Colonic mucosa (tissue), 4 donors: Measurements from ENCODE around the gene TSFM. TPM values are rescaled to one million over a fixed set of nuclear protein-coding genes. Genes with fewer than 3 reads are reported as not detected.
A peak's percentile ranks its signal among the peaks of the same experiment; 100 is the strongest.

Experiments used
- DNase-seq: peaks from one replicate; pipeline ENCODE4 v3.0.0-alpha.2; 2020
- H3K27ac ChIP-seq: fragments of 200-600 bp; one replicate; pipeline ENCODE4 v1.8.0; 2021
- H3K27me3 ChIP-seq: fragments of 200-600 bp; one replicate; pipeline ENCODE4 v1.8.0; 2021
- H3K36me3 ChIP-seq: fragments of 200-600 bp; one replicate; pipeline ENCODE4 v1.8.0; 2021
- H3K4me1 ChIP-seq: fragments of 200-600 bp; one replicate; pipeline ENCODE4 v1.8.0; 2021; ENCODE audit warnings: mild to moderate bottlenecking
- H3K4me3 ChIP-seq: fragments of 200-600 bp; one replicate; pipeline ENCODE4 v1.8.0; 2021
- H3K9ac ChIP-seq, 2 donors: one replicate each; pipeline ENCODE4 v1.7.0; 2013; ENCODE audit warnings: control low read depth in 2 of 2, low read depth in 2 of 2, low read length in 2 of 2
- H3K9me3 ChIP-seq: fragments of 200-600 bp; one replicate; pipeline ENCODE4 v1.8.0; 2021
- CTCF ChIP-seq: fragments of 200-600 bp; IDR thresholded peaks from one replicate; pipeline ENCODE4 v1.8.0; 2022; ENCODE audit warnings: antibody characterized with exemption, mild to moderate bottlenecking
- intact Hi-C: fragments of 100-400 bp; cut with DNase I; formaldehyde crosslinking; loops from one replicate; pipeline ENCODE4 v1.14.1; 2022
- total RNA-seq, 2 donors: library from RNA; stranded (reverse); fragmentation: NEBNext Ultra II Directional in 1 of 2; extraction: Animal tissue kit (Norgen Biotek cat#: 25700) in 1 of 2; gene quantifications; one replicate each; pipeline ENCODE4 v1.2.1, GENCODE V29; 2021
- donor health status: healthy.
- donor health status: DM: no; HTN: no; CAD: no.
- donor health status: DM: no; HTN: no; CAD: no.

TSFM gene
- total RNA-seq, 2 donors from 2014 or later = 35.6 to 68.9 TPM

DNA sequence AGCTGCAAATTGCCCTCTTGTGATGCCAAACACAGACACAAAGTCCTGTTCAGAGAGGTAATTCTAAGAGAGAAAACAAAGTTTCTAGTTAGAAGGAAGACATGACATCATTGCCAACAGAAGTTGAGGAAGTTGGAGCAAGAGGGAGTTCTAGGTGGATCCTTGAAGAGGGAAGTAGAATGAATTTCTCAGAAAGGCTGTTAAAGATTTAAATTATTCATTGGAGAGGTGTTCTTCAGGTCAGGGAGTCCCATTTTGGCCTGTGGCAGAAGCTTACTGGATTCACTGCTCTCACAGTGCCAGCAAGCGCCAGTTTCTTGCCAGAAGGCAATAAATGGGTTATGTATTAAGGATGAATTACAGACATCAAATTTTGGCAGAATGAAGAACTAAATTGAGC lies 15.3 kb downstream of the TSFM start:
- Histone ChIP-seq H3K27ac (no peak overlapping the region), H3K9me3 (no peaks in the 10 kb centered on the region), H3K36me3 (peaks cover 7% of the 10 kb centered on the region), H3K9ac (no peak overlapping the region), H3K4me1 (no peaks in the 10 kb centered on the region), H3K27me3 (no peaks in the 10 kb centered on the region), H3K4me3 (no peak overlapping the region)
- TF ChIP-seq CTCF = no peak
- intact Hi-C loops = no loop called here
- DNase-seq = no peak

DNA sequence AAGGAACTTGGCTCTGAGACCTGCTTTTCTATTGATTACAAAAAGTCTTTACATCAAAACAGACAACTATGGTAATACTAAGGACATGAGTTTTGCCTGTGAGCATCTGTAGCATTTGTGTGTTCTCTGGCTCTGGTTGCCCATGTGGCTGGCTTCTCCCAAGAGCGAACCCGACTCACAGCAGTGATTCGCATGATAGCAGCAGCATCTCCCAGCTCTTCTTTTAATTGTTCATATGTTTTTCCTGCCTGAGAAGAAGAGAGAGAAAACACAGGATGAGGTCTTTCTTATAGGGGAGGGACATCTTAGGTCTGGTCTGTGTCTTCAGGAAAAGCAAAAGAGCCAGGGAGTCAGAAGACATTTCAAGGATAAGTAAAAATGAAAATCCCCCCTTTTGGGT lies 18.4 kb downstream of the TSFM start:
- Histone ChIP-seq H3K9ac (no peak overlapping the region), H3K4me1 (no peaks in the 10 kb centered on the region), H3K27ac (no peak overlapping the region), H3K4me3 (no peak overlapping the region), H3K9me3 (no peaks in the 10 kb centered on the region), H3K27me3 (no peaks in the 10 kb centered on the region), H3K36me3 (peaks cover 7% of the 10 kb centered on the region)
- no peak for TF ChIP-seq CTCF
- intact Hi-C loops = loop anchor here (5.0 kb wide), 1 partner anchor 106 kb away; no protein-coding TSS in a partner anchor
- DNase-seq = no peak

DNA sequence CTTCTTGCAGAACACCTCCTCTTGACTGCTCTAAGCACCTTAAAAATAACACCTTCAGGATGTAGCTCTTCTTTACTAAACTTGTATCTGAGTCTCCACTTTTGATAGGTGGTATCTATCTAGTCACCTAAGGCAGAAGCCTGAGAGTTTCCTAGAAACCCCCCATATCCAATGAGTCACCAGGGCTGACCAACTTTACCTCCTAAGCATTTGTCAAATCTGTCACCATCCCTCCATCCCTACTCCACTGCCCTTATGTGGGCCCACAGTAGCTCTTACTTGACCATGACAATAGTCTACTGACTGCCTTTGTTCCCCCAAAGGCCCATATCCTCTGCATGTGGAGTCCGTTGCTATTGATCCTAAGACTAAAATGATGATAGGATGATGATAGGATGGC lies 20.0 kb downstream of the TSFM start:
- Histone ChIP-seq H3K27me3 (no peaks in the 10 kb centered on the region), H3K9ac (no peak overlapping the region), H3K27ac (no peak overlapping the region), H3K4me3 (no peak overlapping the region), H3K36me3 (peaks cover 7% of the 10 kb centered on the region), H3K9me3 (no peaks in the 10 kb centered on the region), H3K4me1 (no peaks in the 10 kb centered on the region)
- no peak for TF ChIP-seq CTCF
- intact Hi-C loops = loop anchor here (5.0 kb wide), 1 partner anchor 105 kb away; no protein-coding TSS in a partner anchor
- DNase-seq = no peak

- no peak overlapping the region for H3K9ac ChIP-seq
- peak; percentile 76 for TF ChIP-seq CTCF
- no peak overlapping the region for H3K27ac ChIP-seq
- H3K36me3 ChIP-seq = peaks cover 7% of the 10 kb centered on the region
- peak; percentile 45 for DNase-seq
- H3K9me3 ChIP-seq = no peaks in the 10 kb centered on the region
- H3K27me3 ChIP-seq = no peaks in the 10 kb centered on the region
- no peak overlapping the region for H3K4me3 ChIP-seq
- intact Hi-C loops = loop anchor here (5.0 kb wide), 1 partner anchor 104 kb away; no protein-coding TSS in a partner anchor
- H3K4me1 ChIP-seq = no peaks in the 10 kb centered on the region
Observed at GRCh38 chr12:57803319-57803893, 20.8 kb downstream of the TSFM start.

GRCh38 chr12:57806677-57807076 lies 24.1 kb downstream of the TSFM start:
- no peak for TF ChIP-seq CTCF
- H3K36me3 ChIP-seq = peaks cover 7% of the 10 kb centered on the region
- H3K4me3 ChIP-seq = no peak overlapping the region
- H3K9ac ChIP-seq = no peak overlapping the region
- no peaks in the 10 kb centered on the region for H3K27me3 ChIP-seq
- no peaks in the 10 kb centered on the region for H3K9me3 ChIP-seq
- no peak overlapping the region for H3K27ac ChIP-seq
- DNase-seq = no peak
- H3K4me1 ChIP-seq = no peaks in the 10 kb centered on the region
- intact Hi-C loops = no loop called here
